Measurements from ENCODE around the gene ZDHHC7. TPM values are rescaled to one million over a fixed set of nuclear protein-coding genes. Genes with fewer than 3 reads are reported as not detected.

The ZDHHC7 gene
- polyA plus RNA-seq, 2 of the 4 experiments (the other 2 are of a cell fraction): 42.3 to 58.0 TPM

GRCh38 chr16:84963066-84963465 is 48.3 kb downstream of the ZDHHC7 start:
- Histone ChIP-seq H3K4me2 (no peak overlapping the region), H3K27ac (no peak overlapping the region), H3K4me3 (no peak overlapping the region), H3K9me3 (no peaks in the 10 kb centered on the region), H3K4me1 (no peaks in the 10 kb centered on the region)
- no peak for ATAC-seq
- no peak for TF ChIP-seq NR3C1 (IDR thresholded peaks at IDR 0.05)
- no peak for TF ChIP-seq CEBPB (IDR thresholded peaks at IDR 0.05)
- no peak for TF ChIP-seq ATOH8 (CRISPR knock-in tag; IDR thresholded peaks at IDR 0.05; ENCODE audit: low read depth)
- no peak for TF ChIP-seq POLR2A (IDR thresholded peaks at IDR 0.05; ENCODE audit: low read length)
- no peak for TF ChIP-seq FOSB (CRISPR knock-in tag; IDR thresholded peaks at IDR 0.05)
- TF ChIP-seq, protein P1, sequence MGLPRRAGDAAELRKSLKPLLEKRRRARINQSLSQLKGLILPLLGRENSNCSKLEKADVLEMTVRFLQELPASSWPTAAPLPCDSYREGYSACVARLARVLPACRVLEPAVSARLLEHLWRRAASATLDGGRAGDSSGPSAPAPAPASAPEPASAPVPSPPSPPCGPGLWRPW (IDR thresholded peaks at IDR 0.05): no peak
- TF ChIP-seq HEYL (CRISPR knock-in tag; IDR thresholded peaks at IDR 0.05): no peak
- TF ChIP-seq BCL3 (IDR thresholded peaks at IDR 0.05): no peak
- no peak for TF ChIP-seq RAD21 (conservative IDR thresholded peaks at IDR 0.05 in 1 of 2, IDR thresholded peaks at IDR 0.05 in 1 of 2)
- TF ChIP-seq POLR2AphosphoS2 (conservative IDR thresholded peaks at IDR 0.05; ENCODE audit: low read length): no peak
- no peak for TF ChIP-seq KDM1A (IDR thresholded peaks at IDR 0.05; ENCODE audit: low read depth)
- no peak for TF ChIP-seq HOXA7 (CRISPR knock-in tag; IDR thresholded peaks at IDR 0.05)
- TF ChIP-seq HDAC2 (IDR thresholded peaks at IDR 0.05): no peak
- TF ChIP-seq FOSL2 (IDR thresholded peaks at IDR 0.05): no peak
- no peak for TF ChIP-seq FOSL2 (CRISPR knock-in tag; IDR thresholded peaks at IDR 0.05)
- no peak for TF ChIP-seq FOXS1 (CRISPR knock-in tag; IDR thresholded peaks at IDR 0.05)
- ChIA-PET POLR2A (no interaction called here), CTCF (interaction anchor here (0.8 to 19.5 kb wide), 6 partner anchors 10 to 340 kb away, joined by 3 to 452 read pairs (median 6); no protein-coding TSS in a partner anchor)
- FAIRE-seq: no peak
- WGBS (ENCODE audit: missing lambda C conversion rate): 70% methylated on average over 8 of the region's 8 CpGs
- DNase-seq (ENCODE audit: low read depth in 1 of 2, low spot score in 1 of 2): no peak

DNA sequence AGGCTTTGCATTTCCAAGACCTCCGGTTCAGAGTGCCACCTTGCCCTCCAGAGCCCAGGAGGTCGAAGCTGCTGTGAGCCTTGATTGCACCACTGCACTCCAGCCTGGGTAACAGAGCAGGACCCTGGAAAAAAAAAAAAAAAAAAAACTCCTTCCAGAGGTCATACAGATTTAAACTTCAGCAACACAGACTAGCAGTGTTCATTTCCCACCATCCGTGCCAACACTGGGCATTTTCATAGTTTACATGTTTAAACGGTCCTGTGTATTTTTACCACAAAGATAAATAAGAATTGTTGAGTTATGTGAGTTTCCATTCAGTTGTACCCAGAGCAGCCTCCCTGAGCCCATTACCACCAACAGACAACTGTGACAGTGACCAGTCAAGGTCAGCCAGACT is 50.4 kb downstream of the ZDHHC7 start:
- Histone ChIP-seq H3K9me3 (no peaks in the 10 kb centered on the region), H3K4me3 (no peak overlapping the region), H3K27ac (no peak overlapping the region), H3K4me2 (no peak overlapping the region), H3K4me1 (no peaks in the 10 kb centered on the region)
- 37% methylated on average over 4 of the region's 4 CpGs for WGBS (ENCODE audit: missing lambda C conversion rate)
- ChIA-PET CTCF (interaction anchor here (2.1 to 19.5 kb wide), 3 partner anchors 8 to 206 kb away, joined by 23 to 452 read pairs (median 31); no protein-coding TSS in a partner anchor), POLR2A (no interaction called here)
- FAIRE-seq: no peak
- DNase-seq (ENCODE audit: low read depth in 1 of 2, low spot score in 1 of 2): no peak
- TF ChIP-seq POLR2AphosphoS2 (conservative IDR thresholded peaks at IDR 0.05; ENCODE audit: low read length) (no peak), MYC (IDR thresholded peaks at IDR 0.05; ENCODE audit: borderline replicate concordance, low read length) (no peak), RARB (CRISPR knock-in tag; IDR thresholded peaks at IDR 0.05) (no peak), NFE2L2 (conservative IDR thresholded peaks at IDR 0.05; ENCODE audit: low read length) (no peak), CBX8 (IDR thresholded peaks at IDR 0.05) (no peak), ESRRA (IDR thresholded peaks at IDR 0.05; ENCODE audit: borderline replicate concordance, low read length) (no peak), SREBF2 (IDR thresholded peaks at IDR 0.05) (no peak), JUN (IDR thresholded peaks at IDR 0.05) (no peak), ATOH8 (CRISPR knock-in tag; IDR thresholded peaks at IDR 0.05; ENCODE audit: low read depth) (no peak), JUNB (IDR thresholded peaks at IDR 0.05) (no peak), SMC3 (IDR thresholded peaks at IDR 0.05) (no peak), CBX2 (IDR thresholded peaks at IDR 0.05; ENCODE audit: borderline replicate concordance, low read depth) (no peak), HOXB13 (CRISPR knock-in tag; IDR thresholded peaks at IDR 0.05; ENCODE audit: low read depth) (no peak), RAD21 (conservative IDR thresholded peaks at IDR 0.05 in 1 of 2, IDR thresholded peaks at IDR 0.05 in 1 of 2) (no peak), TFCP2L1 (CRISPR knock-in tag; IDR thresholded peaks at IDR 0.05) (no peak), KDM1A (IDR thresholded peaks at IDR 0.05; ENCODE audit: low read depth) (no peak), USF2 (IDR thresholded peaks at IDR 0.05) (no peak), FOXS1 (CRISPR knock-in tag; IDR thresholded peaks at IDR 0.05) (no peak), EHMT2 (IDR thresholded peaks at IDR 0.05; ENCODE audit: low read depth) (no peak)
- TF ChIP-seq, protein P2, sequence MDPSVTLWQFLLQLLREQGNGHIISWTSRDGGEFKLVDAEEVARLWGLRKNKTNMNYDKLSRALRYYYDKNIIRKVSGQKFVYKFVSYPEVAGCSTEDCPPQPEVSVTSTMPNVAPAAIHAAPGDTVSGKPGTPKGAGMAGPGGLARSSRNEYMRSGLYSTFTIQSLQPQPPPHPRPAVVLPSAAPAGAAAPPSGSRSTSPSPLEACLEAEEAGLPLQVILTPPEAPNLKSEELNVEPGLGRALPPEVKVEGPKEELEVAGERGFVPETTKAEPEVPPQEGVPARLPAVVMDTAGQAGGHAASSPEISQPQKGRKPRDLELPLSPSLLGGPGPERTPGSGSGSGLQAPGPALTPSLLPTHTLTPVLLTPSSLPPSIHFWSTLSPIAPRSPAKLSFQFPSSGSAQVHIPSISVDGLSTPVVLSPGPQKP (IDR thresholded peaks at IDR 0.05; ENCODE audit: low read depth, low read length): no peak
- no peak for ATAC-seq
